ENCODE measurements around the gene PTCRA. TPM values are rescaled to one million over a fixed set of nuclear protein-coding genes. Genes with fewer than 3 reads are reported as not detected.
A peak's percentile ranks its signal among the peaks of the same experiment; 100 is the strongest.

The PTCRA gene
- total RNA-seq, 6 donors from 2014 or later, result 3.3 to 10.7 (median 7.1) TPM; not detected in 2

DNA sequence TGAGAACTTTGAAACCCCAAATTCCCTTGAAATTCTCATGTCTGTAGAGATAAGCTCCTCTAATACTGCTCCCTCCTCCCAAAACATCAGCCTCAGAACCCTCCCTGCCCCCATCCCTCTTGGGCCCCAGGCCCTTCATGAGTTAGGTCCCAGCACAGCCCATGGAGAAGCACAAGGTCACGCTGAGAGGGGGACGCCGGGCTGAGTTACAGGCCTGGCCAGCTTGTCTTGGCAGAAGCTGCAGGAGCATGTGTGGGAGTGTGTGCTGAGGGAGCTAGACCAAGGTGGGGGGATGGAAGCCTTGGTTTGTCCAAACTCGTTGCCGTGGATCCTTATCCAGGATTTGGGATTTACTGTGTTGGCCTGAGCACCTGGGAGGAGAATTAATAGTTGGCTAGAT is 8.5 kb upstream of the PTCRA start:
- Histone ChIP-seq H3K27me3 (peaks cover 0 to 4% (median 0%) of the 10 kb centered on the region in 4 donors), H3K9me3 (no peaks in the 10 kb centered on the region), H3K4me3 (no peak overlapping the region), H3K27ac (no peak overlapping the region), H3K36me3 (no peaks in the 10 kb centered on the region), H3K4me1 (peaks cover 3 to 8% (median 6%) of the 10 kb centered on the region in 4 donors)
- 58 to 85% methylated on average over 4 to 5 of the region's 5 CpGs for WGBS, 2 donors
- ATAC-seq (ENCODE audit: low FRiP score in 2 of 2), result peak in 1 of 2 donors; percentile 55
- DNase-seq, result peak in 1 of 2 donors; percentile 40
- no peak for TF ChIP-seq POLR2A (IDR thresholded peaks at IDR 0.05)
- TF ChIP-seq POLR2AphosphoS5 (IDR thresholded peaks at IDR 0.05), result no peak
- TF ChIP-seq, protein P1, sequence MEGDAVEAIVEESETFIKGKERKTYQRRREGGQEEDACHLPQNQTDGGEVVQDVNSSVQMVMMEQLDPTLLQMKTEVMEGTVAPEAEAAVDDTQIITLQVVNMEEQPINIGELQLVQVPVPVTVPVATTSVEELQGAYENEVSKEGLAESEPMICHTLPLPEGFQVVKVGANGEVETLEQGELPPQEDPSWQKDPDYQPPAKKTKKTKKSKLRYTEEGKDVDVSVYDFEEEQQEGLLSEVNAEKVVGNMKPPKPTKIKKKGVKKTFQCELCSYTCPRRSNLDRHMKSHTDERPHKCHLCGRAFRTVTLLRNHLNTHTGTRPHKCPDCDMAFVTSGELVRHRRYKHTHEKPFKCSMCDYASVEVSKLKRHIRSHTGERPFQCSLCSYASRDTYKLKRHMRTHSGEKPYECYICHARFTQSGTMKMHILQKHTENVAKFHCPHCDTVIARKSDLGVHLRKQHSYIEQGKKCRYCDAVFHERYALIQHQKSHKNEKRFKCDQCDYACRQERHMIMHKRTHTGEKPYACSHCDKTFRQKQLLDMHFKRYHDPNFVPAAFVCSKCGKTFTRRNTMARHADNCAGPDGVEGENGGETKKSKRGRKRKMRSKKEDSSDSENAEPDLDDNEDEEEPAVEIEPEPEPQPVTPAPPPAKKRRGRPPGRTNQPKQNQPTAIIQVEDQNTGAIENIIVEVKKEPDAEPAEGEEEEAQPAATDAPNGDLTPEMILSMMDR (IDR thresholded peaks at IDR 0.05), result no peak

DNA sequence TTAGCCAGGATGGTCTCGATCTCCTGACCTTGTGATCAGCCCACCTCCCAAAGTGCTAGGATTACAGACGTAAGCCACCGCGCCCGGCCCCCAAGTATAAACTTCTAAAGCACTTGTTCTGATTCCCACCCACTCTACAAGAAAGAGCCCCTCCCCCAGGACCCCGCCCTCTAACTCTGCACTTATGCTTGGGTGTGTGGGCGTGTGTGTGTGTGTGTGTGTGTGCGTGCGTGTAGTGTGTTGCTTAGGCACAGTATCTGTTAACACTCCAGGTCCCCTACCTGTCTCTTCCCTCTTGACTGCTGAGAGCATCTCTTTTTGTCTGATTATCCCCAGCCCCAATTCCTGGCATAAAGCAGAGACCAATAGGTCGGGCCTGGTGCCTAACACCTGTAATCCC is 6.0 kb upstream of the PTCRA start:
- no peak for DNase-seq
- 92 to 94% methylated on average over 10 of the region's 10 CpGs for WGBS, 2 donors
- Histone ChIP-seq H3K27me3 (peaks cover 0 to 4% (median 0%) of the 10 kb centered on the region in 4 donors), H3K4me1 (peaks cover 3 to 8% (median 6%) of the 10 kb centered on the region in 4 donors), H3K27ac (no peak overlapping the region), H3K9me3 (no peaks in the 10 kb centered on the region), H3K36me3 (no peaks in the 10 kb centered on the region), H3K4me3 (no peak overlapping the region)
- no peak for ATAC-seq (ENCODE audit: low FRiP score in 2 of 2)
- no peak for TF ChIP-seq EP300 (IDR thresholded peaks at IDR 0.05)
- TF ChIP-seq POLR2A (IDR thresholded peaks at IDR 0.05), result no peak
- TF ChIP-seq, protein P1 (IDR thresholded peaks at IDR 0.05), result no peak
- TF ChIP-seq POLR2AphosphoS5 (IDR thresholded peaks at IDR 0.05), result no peak

DNA sequence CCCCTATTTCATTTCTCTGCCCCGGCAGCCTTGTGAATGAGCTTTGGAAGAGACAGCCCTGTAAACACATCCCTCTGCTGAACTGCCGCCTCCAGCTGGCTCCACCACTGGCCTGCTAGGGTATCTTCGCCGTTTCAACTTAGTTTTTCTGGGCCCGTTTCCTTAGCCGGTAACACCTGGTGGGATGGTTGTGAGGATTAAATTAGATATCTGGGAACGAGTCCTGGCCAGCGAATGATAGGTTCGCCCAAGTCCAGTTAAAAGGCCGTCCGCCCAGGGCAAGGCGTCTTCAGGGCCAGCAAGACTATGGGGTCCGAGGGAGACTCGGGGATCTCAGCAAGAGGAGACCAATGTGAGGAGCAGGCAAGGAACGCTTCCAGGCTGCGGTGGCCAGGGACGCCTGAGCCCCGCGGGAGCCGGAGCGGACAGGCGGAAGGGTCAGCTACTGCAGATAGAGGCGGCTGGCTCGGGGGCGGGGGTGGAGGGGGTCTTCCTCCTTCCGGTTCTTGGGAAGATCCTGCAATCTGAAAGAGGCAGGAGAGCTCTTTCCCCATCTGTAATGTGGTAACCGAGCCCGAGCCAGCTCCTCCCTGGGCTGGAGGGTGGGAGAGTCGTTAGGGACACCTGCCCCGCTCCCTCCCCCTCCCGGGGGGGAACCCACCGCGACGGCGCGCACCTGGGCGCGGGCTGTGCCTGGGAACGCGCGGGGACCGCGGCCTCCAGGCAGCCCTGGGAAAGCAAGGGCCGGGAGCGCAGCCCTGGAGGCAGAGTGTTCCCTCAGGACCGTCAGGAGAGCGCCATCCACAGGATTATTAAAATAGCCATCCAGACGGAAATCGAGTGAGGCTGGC is 4.5 kb upstream of the PTCRA start:
- WGBS, 2 donors, result 17 to 27% methylated on average over 34 to 35 of the region's 49 CpGs
- peak in 1 of 2 donors; percentile 66 for DNase-seq
- no peak overlapping the region for H3K27ac ChIP-seq
- H3K9me3 ChIP-seq, result no peaks in the 10 kb centered on the region
- H3K36me3 ChIP-seq, result no peaks in the 10 kb centered on the region
- peak overlapping the region in 3 of 4 donors; percentile 22 to 35 (median 27) for H3K4me3 ChIP-seq
- TF ChIP-seq EP300 (IDR thresholded peaks at IDR 0.05) (no peak), POLR2AphosphoS5 (IDR thresholded peaks at IDR 0.05) (no peak), POLR2A (IDR thresholded peaks at IDR 0.05) (no peak)
- TF ChIP-seq, protein P1 (IDR thresholded peaks at IDR 0.05), result no peak
- peaks cover 3 to 8% (median 6%) of the 10 kb centered on the region in 4 donors for H3K4me1 ChIP-seq
- no peak for ATAC-seq (ENCODE audit: low FRiP score in 2 of 2)
- peaks cover 0 to 4% (median 0%) of the 10 kb centered on the region in 4 donors for H3K27me3 ChIP-seq

DNA sequence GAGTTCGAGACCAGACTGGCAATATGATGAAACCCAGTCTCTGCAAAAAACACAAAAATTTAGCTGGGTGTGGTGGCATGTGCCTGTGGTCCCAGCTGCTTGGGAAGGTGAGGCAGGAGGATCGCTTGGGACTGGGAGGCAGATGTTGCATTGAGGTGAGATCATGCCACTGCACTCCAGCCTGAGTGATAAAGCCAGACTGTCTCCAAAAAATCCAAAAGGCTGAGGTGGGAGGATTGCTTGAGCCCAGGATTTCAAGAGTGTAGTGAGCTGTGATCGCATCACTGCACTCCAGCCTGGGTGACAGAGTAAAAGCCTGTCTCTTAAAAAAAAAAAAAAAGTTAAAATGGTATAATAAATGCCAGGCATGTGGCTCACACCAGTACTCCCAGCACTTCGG is 1.3 kb upstream of the PTCRA start:
- ATAC-seq (ENCODE audit: low FRiP score in 2 of 2), result no peak

More for the DNA sequence above, 1.3 kb upstream of the PTCRA start:
- TF ChIP-seq EP300 (IDR thresholded peaks at IDR 0.05), result no peak
- TF ChIP-seq, protein P1 (IDR thresholded peaks at IDR 0.05), result no peak
- TF ChIP-seq POLR2A (IDR thresholded peaks at IDR 0.05), result no peak
- no peak for TF ChIP-seq POLR2AphosphoS5 (IDR thresholded peaks at IDR 0.05)
- Histone ChIP-seq H3K27ac (no peak overlapping the region), H3K9me3 (no peaks in the 10 kb centered on the region), H3K4me3 (no peak overlapping the region), H3K36me3 (no peaks in the 10 kb centered on the region), H3K27me3 (peaks cover 0 to 4% (median 0%) of the 10 kb centered on the region in 4 donors), H3K4me1 (peaks cover 3 to 8% (median 6%) of the 10 kb centered on the region in 4 donors)
- WGBS, 2 donors, result 81 to 86% methylated on average over 4 of the region's 4 CpGs
- DNase-seq, result no peak
